Coronary artery (tissue), 2 donors: ENCODE measurements around the gene YOD1.

Source experiments
- DNase-seq: peaks from one replicate; pipeline ENCODE4 v3.0.0-alpha.2; 2017; ENCODE audit warnings: low spot score
- H3K27ac ChIP-seq, 2 donors: fragments of 200-600 bp; sonication (generic); one replicate each; pipeline ENCODE4 v1.5.1; 2016 to 2019
- H3K4me3 ChIP-seq: fragments of 200-600 bp; sonication (generic); 2 replicates; pipeline ENCODE4 v1.5.1; 2016; ENCODE audit warnings: mild to moderate bottlenecking, moderate library complexity
- CTCF ChIP-seq: fragments of 200-600 bp; sonication (generic); IDR thresholded peaks from one replicate; pipeline ENCODE4 v1.5.1; 2019; ENCODE audit warnings: antibody characterized with exemption

The YOD1 gene

GRCh38 chr1:207063014-207063413 is 12.0 kb upstream of the YOD1 start:
- H3K4me3 ChIP-seq, result no peak overlapping the region
- no peak overlapping the region for H3K27ac ChIP-seq
- TF ChIP-seq CTCF, result no peak
- no peak for DNase-seq

- H3K27ac ChIP-seq, result no peak overlapping the region
Observed at GRCh38 chr1:207062058-207062457, 11.1 kb upstream of the YOD1 start.

DNA sequence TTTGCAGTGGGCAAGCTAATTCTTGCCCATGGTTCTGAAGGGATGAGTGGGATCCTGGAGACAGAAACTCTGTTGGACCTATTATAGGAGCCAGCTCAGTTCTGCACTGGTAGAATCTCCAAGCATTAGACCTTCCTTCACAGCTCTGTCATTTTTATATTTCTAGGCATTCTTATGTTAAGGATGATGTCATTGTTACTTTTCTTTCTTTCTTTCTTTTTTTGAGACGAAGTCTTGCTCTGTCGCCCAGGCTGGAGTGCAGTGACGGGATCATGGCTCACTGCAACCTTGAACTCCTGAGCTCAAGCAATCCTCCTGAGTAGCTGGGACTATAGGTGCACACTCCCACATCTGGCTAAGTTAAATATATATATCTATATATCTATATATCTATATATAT is 9.6 kb upstream of the YOD1 start:
- Histone ChIP-seq H3K27ac (no peak overlapping the region), H3K4me3 (no peak overlapping the region)
- no peak for TF ChIP-seq CTCF

More at GRCh38 chr1:207062058-207062457, 11.1 kb upstream of the YOD1 start:
- no peak overlapping the region for H3K4me3 ChIP-seq
- no peak for DNase-seq
- TF ChIP-seq CTCF, result no peak

DNA sequence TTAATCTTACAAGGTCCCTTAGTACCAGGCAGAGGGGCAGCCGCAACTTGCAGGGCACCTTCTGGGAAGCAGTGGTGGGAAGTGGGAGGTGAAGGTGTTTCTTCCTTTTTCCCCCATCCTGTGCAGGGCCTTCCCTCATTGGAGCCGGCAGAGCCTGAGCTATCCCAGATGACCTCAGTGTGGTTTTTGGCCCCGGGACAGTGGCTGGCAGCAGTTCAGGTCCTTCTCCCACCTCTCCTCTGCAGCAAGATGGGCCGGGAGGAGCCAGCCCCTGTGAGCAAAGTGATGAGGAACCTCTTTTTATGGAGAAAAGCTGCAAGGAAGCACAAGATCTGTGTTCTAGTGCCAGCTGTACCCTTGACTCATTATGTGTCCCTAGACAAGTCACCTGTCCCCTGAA is 8.9 kb upstream of the YOD1 start:
- H3K27ac ChIP-seq, result no peak overlapping the region
- no peak overlapping the region for H3K4me3 ChIP-seq
- no peak for TF ChIP-seq CTCF
- DNase-seq, result no peak

More for the DNA sequence above, 9.6 kb upstream of the YOD1 start:
- DNase-seq, result no peak

DNA sequence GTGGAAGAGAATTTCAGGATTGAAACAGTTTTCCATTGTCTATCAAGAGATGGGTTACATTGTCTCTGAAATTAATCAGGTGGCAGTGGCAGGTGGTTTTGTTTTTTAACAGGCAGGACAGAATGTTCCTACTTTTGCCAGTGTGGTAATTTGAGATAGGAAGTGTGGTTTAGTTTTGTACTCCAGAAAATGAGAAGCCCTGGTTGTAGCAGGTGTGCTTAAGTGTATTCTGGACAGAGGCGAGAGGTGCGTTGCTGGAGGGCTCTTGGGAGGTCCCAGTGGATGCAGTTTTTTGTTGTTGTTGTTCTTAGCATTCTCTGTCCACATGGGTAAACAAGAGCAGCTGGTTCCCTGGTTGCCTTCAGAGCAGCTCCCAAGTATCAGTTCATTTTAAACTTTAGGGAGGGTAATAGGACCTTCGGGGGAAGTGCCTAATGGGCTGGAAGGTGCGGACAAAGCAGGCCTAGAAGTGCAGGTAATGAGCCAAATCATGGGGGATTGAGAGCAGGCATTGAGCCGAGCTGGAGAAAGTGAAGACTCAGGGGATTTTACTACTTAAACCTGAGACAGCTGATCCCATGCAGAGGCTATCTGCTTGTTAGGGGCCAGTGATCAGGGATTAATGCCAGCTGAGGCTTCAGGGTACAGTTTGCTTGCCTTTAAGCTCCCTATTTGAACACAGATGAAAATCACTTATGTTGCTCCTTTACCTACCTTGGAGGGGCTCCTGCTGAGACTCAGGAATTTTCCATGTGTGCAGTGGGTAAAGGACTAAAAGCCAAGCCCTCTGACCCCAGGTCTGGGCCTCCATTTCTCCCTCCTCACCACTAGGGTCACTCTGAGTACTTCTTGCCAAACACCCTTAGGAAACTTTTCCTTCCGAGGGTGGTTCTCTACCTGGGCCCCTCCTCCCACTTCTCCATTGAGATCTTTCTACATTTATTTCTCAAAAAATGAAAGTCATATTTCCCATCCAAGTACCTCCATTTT is 8.2 kb upstream of the YOD1 start:
- Histone ChIP-seq H3K4me3 (no peak overlapping the region), H3K27ac (no peak overlapping the region)
- no peak for TF ChIP-seq CTCF
- DNase-seq, result no peak

GRCh38 chr1:207058252-207058651 is 7.2 kb upstream of the YOD1 start:
- DNase-seq, result no peak
- no peak overlapping the region for H3K4me3 ChIP-seq
- H3K27ac ChIP-seq, result no peak overlapping the region
- no peak for TF ChIP-seq CTCF

GRCh38 chr1:207056673-207057072 is 5.7 kb upstream of the YOD1 start:
- no peak for DNase-seq
- Histone ChIP-seq H3K4me3 (no peak overlapping the region), H3K27ac (no peak overlapping the region)
- no peak for TF ChIP-seq CTCF
